Retinal pigment epithelial cell (primary cell): ENCODE data around the gene MYH11.
A peak's percentile ranks its signal among the peaks of the same experiment; 100 is the strongest.
"Not testable (repeated sequence)": the region's sequence is repeated elsewhere in the genome, so short reads cannot be mapped to it uniquely, and the experiment has no call there.

Experiments used
- DNase-seq: peaks from one replicate; pipeline ENCODE4 v3.0.0-alpha.2; 2010; ENCODE audit warnings: low read depth
- H3K4me3 ChIP-seq: 2 replicates; pipeline ENCODE4 v1.5.1; 2011; ENCODE audit warnings: mild to moderate bottlenecking, low read length, control low read depth, moderate library complexity
- CTCF ChIP-seq: conservative IDR thresholded peaks from 2 replicates; pipeline ENCODE4 v1.5.1; 2011; ENCODE audit warnings: low read depth, low read length, control low read depth, inconsistent platforms

MYH11 gene

GRCh38 chr16:15699819-15700218, 157.0 kb downstream of the MYH11 start:
- TF ChIP-seq CTCF = no peak
- DNase-seq = no peak
- H3K4me3 ChIP-seq = no peak overlapping the region

GRCh38 chr16:15694499-15694898, 162.3 kb downstream of the MYH11 start:
- H3K4me3 ChIP-seq = no peak overlapping the region
- no peak for TF ChIP-seq CTCF
- no peak for DNase-seq

- not testable (repeated sequence) for H3K4me3 ChIP-seq
Measured at GRCh38 chr16:15692508-15692907, 164.3 kb downstream of the MYH11 start.

GRCh38 chr16:15691046-15691445, 165.8 kb downstream of the MYH11 start:
- no peak for TF ChIP-seq CTCF
- DNase-seq = no peak
- H3K4me3 ChIP-seq = no peak overlapping the region

More at GRCh38 chr16:15692508-15692907, 164.3 kb downstream of the MYH11 start:
- not testable (repeated sequence) for DNase-seq

- peak; percentile 12 for DNase-seq
- no peak overlapping the region for H3K4me3 ChIP-seq
- TF ChIP-seq CTCF = no peak
Measured at GRCh38 chr16:15690296-15690695, 166.5 kb downstream of the MYH11 start.

- H3K4me3 ChIP-seq = no peak overlapping the region
- no peak for TF ChIP-seq CTCF
- DNase-seq = no peak
Measured at GRCh38 chr16:15689290-15689689, 167.5 kb downstream of the MYH11 start.

- no peak for DNase-seq
- H3K4me3 ChIP-seq = no peak overlapping the region
- no peak for TF ChIP-seq CTCF
Measured at GRCh38 chr16:15686287-15686686, 170.5 kb downstream of the MYH11 start.

GRCh38 chr16:15682105-15682570, 174.7 kb downstream of the MYH11 start:
- H3K4me3 ChIP-seq = no peak overlapping the region
- TF ChIP-seq CTCF = peak; percentile 76
- peak; percentile 63 for DNase-seq
